Loucy (cell line): ENCODE results near the gene CYP4F11.
A peak's percentile ranks its signal among the peaks of the same experiment; 100 is the strongest.

Experiments used
- H2AFZ ChIP-seq: fragments of 200-600 bp; sonication (generic); 2 replicates; pipeline ENCODE4 v1.6.0; 2016; ENCODE audit warnings: antibody characterized with exemption, mild to moderate bottlenecking, low read length, moderate library complexity
- H3F3A ChIP-seq: fragments of 200-600 bp; 2 replicates; pipeline ENCODE4 v1.6.0; 2016; ENCODE audit warnings: antibody characterized with exemption, low read depth, mild to moderate bottlenecking
- H3K27me3 ChIP-seq: fragments of 200-600 bp; sonication (generic); 2 replicates; pipeline ENCODE4 v1.6.1; 2014; ENCODE audit warnings: low read length, mild to moderate bottlenecking; ENCODE audit not compliant: insufficient read depth, poor library complexity, severe bottlenecking
- H3K36me3 ChIP-seq: fragments of 200-600 bp; sonication (generic); 2 replicates; pipeline ENCODE4 v1.6.1; 2016; ENCODE audit warnings: low read length; ENCODE audit not compliant: insufficient read depth
- H3K4me1 ChIP-seq: fragments of 200-600 bp; sonication (generic); 2 replicates; pipeline ENCODE4 v1.5.1; 2014; ENCODE audit warnings: low read length, mild to moderate bottlenecking; ENCODE audit not compliant: insufficient read depth, poor library complexity, severe bottlenecking
- H3K4me2 ChIP-seq: fragments of 200-600 bp; sonication (generic); 2 replicates; pipeline ENCODE4 v1.6.0; 2014; ENCODE audit warnings: antibody characterized with exemption, low read length, low read depth, mild to moderate bottlenecking; ENCODE audit not compliant: poor library complexity, severe bottlenecking
- H3K4me3 ChIP-seq: fragments of 200-600 bp; sonication (generic); 2 replicates; pipeline ENCODE4 v1.5.1; 2014; ENCODE audit warnings: low read length, mild to moderate bottlenecking, mixed read lengths; ENCODE audit not compliant: poor library complexity, severe bottlenecking
- H3K79me2 ChIP-seq: fragments of 200-600 bp; sonication (generic); 2 replicates; pipeline ENCODE4 v1.6.1; 2014; ENCODE audit warnings: low read length; ENCODE audit not compliant: insufficient read depth
- H3K9ac ChIP-seq: fragments of 200-600 bp; sonication (generic); 2 replicates; pipeline ENCODE4 v1.6.0; 2014; ENCODE audit warnings: mild to moderate bottlenecking, low read depth, low read length, moderate library complexity; ENCODE audit not compliant: poor library complexity, severe bottlenecking
- H3K9me2 ChIP-seq: fragments of 200-600 bp; sonication (generic); replicated peaks from 2 replicates; pipeline ENCODE4 v1.6.1; 2016; ENCODE audit warnings: low read depth, low read length, mixed read lengths
- H3K9me3 ChIP-seq: fragments of 200-600 bp; sonication (generic); 2 replicates; pipeline ENCODE4 v1.6.1; 2014; ENCODE audit warnings: mild to moderate bottlenecking, antibody characterized with exemption, low read length, low read depth; ENCODE audit not compliant: insufficient read depth
- H4K20me1 ChIP-seq: fragments of 200-600 bp; sonication (generic); 2 replicates; pipeline ENCODE4 v1.6.0; 2014; ENCODE audit warnings: antibody characterized with exemption, low read length, mild to moderate bottlenecking; ENCODE audit not compliant: insufficient read depth, poor library complexity, severe bottlenecking
- CTCF ChIP-seq: fragments of 200-600 bp; sonication (generic); conservative IDR thresholded peaks from 2 replicates; pipeline ENCODE4 v1.5.1; 2014; ENCODE audit warnings: mild to moderate bottlenecking, antibody characterized with exemption, low read length
- EZH2phosphoT487 ChIP-seq: fragments of 200-600 bp; IDR thresholded peaks from 2 replicates; pipeline ENCODE4 v1.6.1; 2018; ENCODE audit warnings: antibody characterized with exemption, mild to moderate bottlenecking, moderate library complexity, borderline replicate concordance

CYP4F11 gene

GRCh38 chr19:15897738-15898276 lies 36.5 kb downstream of the CYP4F11 start, which contains the start of gene CYP4F2:
CYP4F2 (minus strand) TSS chr19:15898074; CDS start chr19:15897611, 463 bp downstream.
- H3K4me1 ChIP-seq: peaks cover 27% of the 10 kb centered on the region
- no peak within 1 kb of the TSS for H3K4me3 ChIP-seq
- no peaks in the 10 kb centered on the region for H3K9me2 ChIP-seq
- TF ChIP-seq EZH2phosphoT487: no peak
- no peak for TF ChIP-seq CTCF
- H2AFZ ChIP-seq: no peak within 1 kb of the TSS
- no peaks in the 10 kb centered on the region for H3K36me3 ChIP-seq
- H3K79me2 ChIP-seq: peaks cover 12% of the 10 kb centered on the region; the same call in 1 of the 2 replicates
- H3K27me3 ChIP-seq: no peaks in the 10 kb centered on the region
- H3F3A ChIP-seq: no peaks in the 10 kb centered on the region
- no peaks in the 10 kb centered on the region for H3K9me3 ChIP-seq
- H3K9ac ChIP-seq: peak within 1 kb of the TSS; percentile 34
- H3K4me2 ChIP-seq: no peak within 1 kb of the TSS
- H4K20me1 ChIP-seq: no peaks in the 10 kb centered on the region

GRCh38 chr19:15897026-15897737 lies 37.1 kb downstream of the CYP4F11 start:
- Histone ChIP-seq H3K9ac (peak overlapping the region; percentile 34), H4K20me1 (no peaks in the 10 kb centered on the region), H3K9me2 (no peaks in the 10 kb centered on the region), H3K4me3 (no peak overlapping the region), H3K9me3 (no peaks in the 10 kb centered on the region), H3K79me2 (peaks cover 10% of the 10 kb centered on the region; the same call in 1 of the 2 replicates), H3K4me2 (no peak overlapping the region), H3K4me1 (peaks cover 27% of the 10 kb centered on the region), H2AFZ (no peak overlapping the region), H3K36me3 (no peaks in the 10 kb centered on the region), H3K27me3 (no peaks in the 10 kb centered on the region), H3F3A (no peaks in the 10 kb centered on the region)
- TF ChIP-seq CTCF (no peak), EZH2phosphoT487 (no peak)

- no peaks in the 10 kb centered on the region for H3K27me3 ChIP-seq
- H3F3A ChIP-seq: no peaks in the 10 kb centered on the region
- peaks cover 22% of the 10 kb centered on the region for H3K4me1 ChIP-seq
- no peaks in the 10 kb centered on the region for H3K9me2 ChIP-seq
- H3K36me3 ChIP-seq: no peaks in the 10 kb centered on the region
- H3K4me2 ChIP-seq: no peak overlapping the region
- H3K9me3 ChIP-seq: no peaks in the 10 kb centered on the region
- H2AFZ ChIP-seq: no peak overlapping the region
- no peaks in the 10 kb centered on the region for H4K20me1 ChIP-seq
- H3K9ac ChIP-seq: no peak overlapping the region
- TF ChIP-seq EZH2phosphoT487 (no peak), CTCF (no peak)
- H3K79me2 ChIP-seq: peaks cover under 1% of the 10 kb centered on the region; the same call in 1 of the 2 replicates
- no peak overlapping the region for H3K4me3 ChIP-seq
These were observed 38.4 kb downstream of the CYP4F11 start for GRCh38 chr19:15895876-15896430.
